ENCODE results near the gene TEX2.

- TF ChIP-seq, protein P1, sequence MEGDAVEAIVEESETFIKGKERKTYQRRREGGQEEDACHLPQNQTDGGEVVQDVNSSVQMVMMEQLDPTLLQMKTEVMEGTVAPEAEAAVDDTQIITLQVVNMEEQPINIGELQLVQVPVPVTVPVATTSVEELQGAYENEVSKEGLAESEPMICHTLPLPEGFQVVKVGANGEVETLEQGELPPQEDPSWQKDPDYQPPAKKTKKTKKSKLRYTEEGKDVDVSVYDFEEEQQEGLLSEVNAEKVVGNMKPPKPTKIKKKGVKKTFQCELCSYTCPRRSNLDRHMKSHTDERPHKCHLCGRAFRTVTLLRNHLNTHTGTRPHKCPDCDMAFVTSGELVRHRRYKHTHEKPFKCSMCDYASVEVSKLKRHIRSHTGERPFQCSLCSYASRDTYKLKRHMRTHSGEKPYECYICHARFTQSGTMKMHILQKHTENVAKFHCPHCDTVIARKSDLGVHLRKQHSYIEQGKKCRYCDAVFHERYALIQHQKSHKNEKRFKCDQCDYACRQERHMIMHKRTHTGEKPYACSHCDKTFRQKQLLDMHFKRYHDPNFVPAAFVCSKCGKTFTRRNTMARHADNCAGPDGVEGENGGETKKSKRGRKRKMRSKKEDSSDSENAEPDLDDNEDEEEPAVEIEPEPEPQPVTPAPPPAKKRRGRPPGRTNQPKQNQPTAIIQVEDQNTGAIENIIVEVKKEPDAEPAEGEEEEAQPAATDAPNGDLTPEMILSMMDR (IDR thresholded peaks at IDR 0.05; ENCODE audit: insufficient read depth, low read length), result no peak
- TF ChIP-seq, protein P2, sequence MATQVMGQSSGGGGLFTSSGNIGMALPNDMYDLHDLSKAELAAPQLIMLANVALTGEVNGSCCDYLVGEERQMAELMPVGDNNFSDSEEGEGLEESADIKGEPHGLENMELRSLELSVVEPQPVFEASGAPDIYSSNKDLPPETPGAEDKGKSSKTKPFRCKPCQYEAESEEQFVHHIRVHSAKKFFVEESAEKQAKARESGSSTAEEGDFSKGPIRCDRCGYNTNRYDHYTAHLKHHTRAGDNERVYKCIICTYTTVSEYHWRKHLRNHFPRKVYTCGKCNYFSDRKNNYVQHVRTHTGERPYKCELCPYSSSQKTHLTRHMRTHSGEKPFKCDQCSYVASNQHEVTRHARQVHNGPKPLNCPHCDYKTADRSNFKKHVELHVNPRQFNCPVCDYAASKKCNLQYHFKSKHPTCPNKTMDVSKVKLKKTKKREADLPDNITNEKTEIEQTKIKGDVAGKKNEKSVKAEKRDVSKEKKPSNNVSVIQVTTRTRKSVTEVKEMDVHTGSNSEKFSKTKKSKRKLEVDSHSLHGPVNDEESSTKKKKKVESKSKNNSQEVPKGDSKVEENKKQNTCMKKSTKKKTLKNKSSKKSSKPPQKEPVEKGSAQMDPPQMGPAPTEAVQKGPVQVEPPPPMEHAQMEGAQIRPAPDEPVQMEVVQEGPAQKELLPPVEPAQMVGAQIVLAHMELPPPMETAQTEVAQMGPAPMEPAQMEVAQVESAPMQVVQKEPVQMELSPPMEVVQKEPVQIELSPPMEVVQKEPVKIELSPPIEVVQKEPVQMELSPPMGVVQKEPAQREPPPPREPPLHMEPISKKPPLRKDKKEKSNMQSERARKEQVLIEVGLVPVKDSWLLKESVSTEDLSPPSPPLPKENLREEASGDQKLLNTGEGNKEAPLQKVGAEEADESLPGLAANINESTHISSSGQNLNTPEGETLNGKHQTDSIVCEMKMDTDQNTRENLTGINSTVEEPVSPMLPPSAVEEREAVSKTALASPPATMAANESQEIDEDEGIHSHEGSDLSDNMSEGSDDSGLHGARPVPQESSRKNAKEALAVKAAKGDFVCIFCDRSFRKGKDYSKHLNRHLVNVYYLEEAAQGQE (IDR thresholded peaks at IDR 0.05; ENCODE audit: insufficient replicate concordance, low read depth), result no peak
Observed at GRCh38 chr17:64138441-64138840, 124.6 kb downstream of the TEX2 start.

All from HL-60 (cell line).